HCT116 (cell line): ENCODE results near the gene ITGB7. TPM values are rescaled to one million over a fixed set of nuclear protein-coding genes. Genes with fewer than 3 reads are reported as not detected.

ENCODE experiments used
- ATAC-seq: fragments of 200-7000 bp; cut with Tn5 transposase; 2 replicates; pipeline ENCODE4 v1.9.1; 2020; ENCODE audit warnings: mild to moderate bottlenecking, moderate library complexity
- BruUV-seq: library from RNA; stranded (reverse); fragments of 400-500 nt; replicated peaks from 2 replicates; lab custom pipeline; 2021; lab: Mats Ljungman, UMichigan
- CTCF ChIA-PET: fragments of 300-600 bp; sonication (Branson Sonifier 250); formaldehyde crosslinking; loops from one replicate; lab custom pipeline; 2021; ENCODE audit warnings: antibody characterized with exemption; lab: Charles Lee
- POLR2A ChIA-PET: fragments of 300-600, 350-600 bp; sonication (Branson Sonifier 250); formaldehyde crosslinking; loops from one replicate; lab custom pipeline; 2021; ENCODE audit warnings: antibody characterized with exemption; lab: Charles Lee
- RAD21 ChIA-PET, 2 experiments: fragments of 300-600 bp; sonication (Branson Sonifier 250); formaldehyde crosslinking; loops; one replicate each; lab custom pipeline; 2023; ENCODE audit warnings: low total read pairs in 2 of 2; ENCODE audit not compliant: uncharacterized antibody in 2 of 2, unreplicated experiment in 2 of 2, low non-redundant PET in 1 of 2; lab: Charles Lee
- DNase-seq: peaks from one replicate; pipeline ENCODE4 v3.0.0-alpha.2; 2010; ENCODE audit warnings: low read depth, low spot score
- H2AFZ ChIP-seq: fragments of 200-600 bp; shearing (Covaris generic), sonication (generic); 2 replicates; pipeline ENCODE4 v1.6.1; 2017; ENCODE audit warnings: low read depth, mixed run types, mixed read lengths, antibody characterized with exemption, low read length; ENCODE audit not compliant: poor library complexity, severe bottlenecking
- H3K27ac ChIP-seq: 2 replicates; pipeline ENCODE4 v1.5.1; 2012; ENCODE audit warnings: low read depth, low read length
- H3K27me3 ChIP-seq: fragments of 200-600 bp; sonication (generic); 2 replicates; pipeline ENCODE4 v1.6.1; 2016; ENCODE audit warnings: mixed run types, low read length, mixed read lengths; ENCODE audit not compliant: insufficient read depth
- H3K36me3 ChIP-seq, 2 experiments: fragments of 200-500 bp in 1 of 2; fragments of 200-600 bp in 1 of 2; sonication (Bioruptor generic) in 1 of 2; sonication (generic) in 1 of 2; 2 replicates each; pipeline versions ENCODE4 v1.5.1 to v1.6.1; 2014 to 2016; ENCODE audit warnings: low read length in 2 of 2, inconsistent platforms in 1 of 2, mixed read lengths in 1 of 2, mixed run types in 1 of 2; ENCODE audit not compliant: insufficient read depth in 2 of 2, control insufficient read depth in 1 of 2
- H3K4me1 ChIP-seq, 2 experiments: fragments of 200-600 bp in 1 of 2; sonication (generic) in 1 of 2; 2 replicates each; pipeline versions ENCODE4 v1.5.1 to v1.6.1; 2012 to 2017; ENCODE audit warnings: low read length in 2 of 2, inconsistent platforms in 1 of 2, mild to moderate bottlenecking in 1 of 2, mixed read lengths in 1 of 2, mixed run types in 1 of 2, moderate library complexity in 1 of 2; ENCODE audit not compliant: insufficient read depth in 2 of 2, control insufficient read depth in 1 of 2
- H3K4me2 ChIP-seq: fragments of 200-600 bp; sonication (generic); 2 replicates; pipeline ENCODE4 v1.6.1; 2017; ENCODE audit warnings: mixed run types, low read length, mixed read lengths
- H3K4me3 ChIP-seq, 2 experiments: fragments of 200-600 bp in 1 of 2; sonication (generic) in 1 of 2; replicated peaks in 1 of 2; 2 replicates each; pipeline ENCODE4 v1.5.1; 2011 to 2016; ENCODE audit warnings: low read length in 2 of 2, control low read depth in 1 of 2, low read depth in 1 of 2, mild to moderate bottlenecking in 1 of 2, mixed read lengths in 1 of 2, mixed run types in 1 of 2
- H3K79me2 ChIP-seq: fragments of 200-600 bp; sonication (generic); 2 replicates; pipeline ENCODE4 v1.6.1; 2017; ENCODE audit warnings: mild to moderate bottlenecking, mixed run types, low read length, moderate library complexity, mixed read lengths; ENCODE audit not compliant: insufficient read depth
- H3K9ac ChIP-seq: fragments of 200-600 bp; sonication (generic); 2 replicates; pipeline ENCODE4 v1.6.1; 2016; ENCODE audit warnings: low read length, mixed read lengths
- H3K9me2 ChIP-seq: fragments of 200-600 bp; sonication (generic), shearing (Covaris generic); 2 replicates; pipeline ENCODE4 v1.6.1; 2017; ENCODE audit warnings: mixed run types, mild to moderate bottlenecking, moderate library complexity; ENCODE audit not compliant: insufficient read depth
- H3K9me3 ChIP-seq, 2 experiments: fragments of 200-500 bp in 1 of 2; fragments of 200-600 bp in 1 of 2; sonication (Bioruptor generic) in 1 of 2; sonication (generic) in 1 of 2; 2 replicates each; pipeline ENCODE4 v1.6.1; 2014 to 2017; ENCODE audit warnings: low read length in 2 of 2, mixed read lengths in 2 of 2, inconsistent platforms in 1 of 2, low read depth in 1 of 2, mild to moderate bottlenecking in 1 of 2, mixed run types in 1 of 2, moderate library complexity in 1 of 2; ENCODE audit not compliant: control insufficient read depth in 1 of 2, insufficient read depth in 1 of 2
- H4K20me1 ChIP-seq: fragments of 200-600 bp; sonication (generic), shearing (Covaris generic); 2 replicates; pipeline ENCODE4 v1.6.1; 2017; ENCODE audit warnings: mixed run types, mild to moderate bottlenecking, moderate library complexity; ENCODE audit not compliant: insufficient read depth
- ATF3 ChIP-seq: IDR thresholded peaks from 2 replicates; pipeline ENCODE4 v1.6.1; 2012
- CBX3 ChIP-seq: IDR thresholded peaks from 2 replicates; pipeline ENCODE4 v1.6.1; 2012; ENCODE audit warnings: low read depth
- EGR1 ChIP-seq: IDR thresholded peaks from 2 replicates; pipeline ENCODE4 v1.6.1; 2012; ENCODE audit warnings: low read depth
- EZH2phosphoT487 ChIP-seq: fragments of 200-600 bp; IDR thresholded peaks from 2 replicates; pipeline ENCODE4 v1.6.1; 2018; ENCODE audit warnings: antibody characterized with exemption, borderline replicate concordance
- FOSL1 ChIP-seq: IDR thresholded peaks from 2 replicates; pipeline ENCODE4 v1.6.1; 2012; ENCODE audit warnings: low read depth
- JUND ChIP-seq: IDR thresholded peaks from 2 replicates; pipeline ENCODE4 v1.6.1; 2012
- POLR2A ChIP-seq: IDR thresholded peaks from 2 replicates; pipeline ENCODE4 v1.7.0; 2011; ENCODE audit warnings: borderline replicate concordance; ENCODE audit not compliant: insufficient read depth, insufficient read length; ENCODE audit errors: extremely low read depth
- POLR2AphosphoS5 ChIP-seq: IDR thresholded peaks from 2 replicates; pipeline ENCODE4 v1.6.1; 2011; ENCODE audit warnings: mild to moderate bottlenecking, low read depth, low read length, moderate library complexity
- RAD21 ChIP-seq: IDR thresholded peaks from 2 replicates; pipeline ENCODE4 v1.6.1; 2012; ENCODE audit warnings: low read depth, mild to moderate bottlenecking
- REST ChIP-seq: IDR thresholded peaks from 2 replicates; pipeline ENCODE4 v1.6.1; 2012; ENCODE audit warnings: low read depth
- SP1 ChIP-seq: IDR thresholded peaks from 2 replicates; pipeline ENCODE4 v1.6.1; 2012; ENCODE audit warnings: low read depth
- TCF7L2 ChIP-seq: IDR thresholded peaks from 2 replicates; pipeline ENCODE4 v1.7.0; 2011; ENCODE audit warnings: borderline replicate concordance, inconsistent platforms; ENCODE audit not compliant: insufficient read depth, insufficient read length; ENCODE audit errors: extremely low read depth
- ZFX ChIP-seq: fragments of 450-650 bp; IDR thresholded peaks from 2 replicates; pipeline ENCODE4 v1.6.1; 2017
- ZNF274 ChIP-seq: fragments of 200-500 bp; sonication (Bioruptor generic); IDR thresholded peaks from 2 replicates; pipeline ENCODE4 v1.6.1; 2014; ENCODE audit warnings: mild to moderate bottlenecking, low read depth, low read length, inconsistent platforms
- intact Hi-C: fragments of 100-400 bp; cut with micrococcal nuclease; formaldehyde crosslinking; loops from 2 replicates; pipeline ENCODE4 v1.10.0; 2022
- total RNA-seq: library from RNA; stranded (reverse); gene quantifications from one replicate; pipeline ENCODE4 v1.2.1, GENCODE V29; 2021; ENCODE audit not compliant: unreplicated experiment

Gene ITGB7
- total RNA-seq, 1 experiment from 2014 or later = 1.9 TPM

GRCh38 chr12:53215497-53215896 lies 8.4 kb upstream of the ITGB7 start:
- peaks cover 11 to 27% of the 10 kb centered on the region in 2 experiments for H3K36me3 ChIP-seq
- ChIA-PET CTCF (interaction anchor here (1.4 to 4.5 kb wide), 3 partner anchors 18 to 106 kb away, joined by 3 to 43 read pairs (median 34); partner anchors contain the start of gene AAAS), POLR2A (no interaction called here)
- no TSS peak for BruUV-seq
- H3K4me1 ChIP-seq = peaks cover 22 to 38% of the 10 kb centered on the region in 2 experiments
- no peak overlapping the region for H3K9ac ChIP-seq
- H3K9me3 ChIP-seq = no peaks in the 10 kb centered on the region
- no peak for ATAC-seq
- DNase-seq = no peak
- peaks cover 40% of the 10 kb centered on the region for H3K79me2 ChIP-seq
- H4K20me1 ChIP-seq = no peaks in the 10 kb centered on the region
- no peak overlapping the region for H2AFZ ChIP-seq
- H3K4me2 ChIP-seq = no peak overlapping the region
- no peak overlapping the region for H3K27ac ChIP-seq
- H3K9me2 ChIP-seq = no peaks in the 10 kb centered on the region
- TF ChIP-seq FOSL1 (no peak), ZNF274 (no peak), POLR2A (no peak), SP1 (no peak), EGR1 (no peak), POLR2AphosphoS5 (no peak)
- TF ChIP-seq, all 23 proteins: peak for 0
- H3K4me3 ChIP-seq = no peak overlapping the region
- RAD21 ChIA-PET = no interaction called here
- intact Hi-C loops = no loop called here
- no peaks in the 10 kb centered on the region for H3K27me3 ChIP-seq

- H3K27me3 ChIP-seq = no peaks in the 10 kb centered on the region
- H3K4me1 ChIP-seq = peaks cover 22 to 36% of the 10 kb centered on the region in 2 experiments
- H2AFZ ChIP-seq = no peak overlapping the region
- H3K36me3 ChIP-seq = peaks cover 11 to 27% of the 10 kb centered on the region in 2 experiments
- intact Hi-C loops = no loop called here
- CTCF ChIA-PET = interaction anchor here (0.8 to 4.5 kb wide), 13 partner anchors 8 to 136 kb away, joined by 3 to 43 read pairs (median 5); partner anchors contain the start of genes AAAS, ESPL1, PFDN5 and SPRYD3
- H3K9me2 ChIP-seq = no peaks in the 10 kb centered on the region
- no peak overlapping the region for H3K4me3 ChIP-seq
- H4K20me1 ChIP-seq = no peaks in the 10 kb centered on the region
- RAD21 ChIA-PET = interaction anchor here in 1 of 2 experiments (1.5 to 1.8 kb wide), 2 partner anchors 75 to 107 kb away, joined by 3 to 8 read pairs; partner anchors contain the start of gene AAAS
- H3K9me3 ChIP-seq = no peaks in the 10 kb centered on the region
- BruUV-seq = no TSS peak
- H3K9ac ChIP-seq = no peak overlapping the region
- DNase-seq (no peak), ATAC-seq (no peak)
- H3K4me2 ChIP-seq = no peak overlapping the region
- H3K79me2 ChIP-seq = peaks cover 39% of the 10 kb centered on the region
- POLR2A ChIA-PET = no interaction called here
- no peak overlapping the region for H3K27ac ChIP-seq
- TF ChIP-seq ZFX (no peak), RAD21 (no peak), REST (no peak), CBX3 (no peak), FOSL1 (no peak), JUND (no peak), ATF3 (no peak), TCF7L2 (no peak), EZH2phosphoT487 (no peak), SP1 (no peak)
These were observed 7.8 kb upstream of the ITGB7 start for GRCh38 chr12:53214687-53215455.
